ENCODE data around the gene DDHD1. TPM values are rescaled to one million over a fixed set of nuclear protein-coding genes. Genes with fewer than 3 reads are reported as not detected.

The DDHD1 gene
- total RNA-seq, 1 experiment from 2014 or later = 20.0 TPM

GRCh38 chr14:53023325-53023724, 129.8 kb downstream of the DDHD1 start:
- POLR2A ChIA-PET = no interaction called here
- Mint-ChIP-seq H3K27me3 (ENCODE audit: low read depth) (no peaks in the 10 kb centered on the region), H3K9me3 (peaks cover 6% of the 10 kb centered on the region), H3K4me1 (peaks cover 32% of the 10 kb centered on the region), H3K4me3 (no peak overlapping the region), H3K27ac (no peak overlapping the region), H3K36me3 (peaks cover 5% of the 10 kb centered on the region)
- CTCF ChIA-PET = no interaction called here
- ATAC-seq (no peak), DNase-seq (ENCODE audit: low spot score) (no peak)
- TF ChIP-seq SOX15 (CRISPR knock-in tag; IDR thresholded peaks at IDR 0.05) (no peak), SP1 (CRISPR knock-in tag; conservative IDR thresholded peaks at IDR 0.05) (no peak), IRF2 (CRISPR knock-in tag; IDR thresholded peaks at IDR 0.05; ENCODE audit: borderline replicate concordance, low read depth) (no peak), OVOL2 (CRISPR knock-in tag; IDR thresholded peaks at IDR 0.05; ENCODE audit: borderline replicate concordance) (no peak), ZNF232 (CRISPR knock-in tag; IDR thresholded peaks at IDR 0.05) (no peak), ZBTB43 (CRISPR knock-in tag; IDR thresholded peaks at IDR 0.05) (no peak), ZNF219 (CRISPR knock-in tag; IDR thresholded peaks at IDR 0.05; ENCODE audit: borderline replicate concordance) (no peak), GABPB1 (CRISPR knock-in tag; IDR thresholded peaks at IDR 0.05) (no peak), GTF2I (CRISPR knock-in tag; conservative IDR thresholded peaks at IDR 0.05) (no peak), ZNF396 (CRISPR knock-in tag; IDR thresholded peaks at IDR 0.05; ENCODE audit: borderline replicate concordance) (no peak), PREB (CRISPR knock-in tag; IDR thresholded peaks at IDR 0.05; ENCODE audit: borderline replicate concordance) (no peak), E2F4 (CRISPR knock-in tag; IDR thresholded peaks at IDR 0.05; ENCODE audit: borderline replicate concordance, low read depth) (no peak), ZNF423 (CRISPR knock-in tag; IDR thresholded peaks at IDR 0.05) (no peak), ZNF532 (CRISPR knock-in tag; IDR thresholded peaks at IDR 0.05; ENCODE audit: borderline replicate concordance) (no peak)
- TF ChIP-seq, protein P1, sequence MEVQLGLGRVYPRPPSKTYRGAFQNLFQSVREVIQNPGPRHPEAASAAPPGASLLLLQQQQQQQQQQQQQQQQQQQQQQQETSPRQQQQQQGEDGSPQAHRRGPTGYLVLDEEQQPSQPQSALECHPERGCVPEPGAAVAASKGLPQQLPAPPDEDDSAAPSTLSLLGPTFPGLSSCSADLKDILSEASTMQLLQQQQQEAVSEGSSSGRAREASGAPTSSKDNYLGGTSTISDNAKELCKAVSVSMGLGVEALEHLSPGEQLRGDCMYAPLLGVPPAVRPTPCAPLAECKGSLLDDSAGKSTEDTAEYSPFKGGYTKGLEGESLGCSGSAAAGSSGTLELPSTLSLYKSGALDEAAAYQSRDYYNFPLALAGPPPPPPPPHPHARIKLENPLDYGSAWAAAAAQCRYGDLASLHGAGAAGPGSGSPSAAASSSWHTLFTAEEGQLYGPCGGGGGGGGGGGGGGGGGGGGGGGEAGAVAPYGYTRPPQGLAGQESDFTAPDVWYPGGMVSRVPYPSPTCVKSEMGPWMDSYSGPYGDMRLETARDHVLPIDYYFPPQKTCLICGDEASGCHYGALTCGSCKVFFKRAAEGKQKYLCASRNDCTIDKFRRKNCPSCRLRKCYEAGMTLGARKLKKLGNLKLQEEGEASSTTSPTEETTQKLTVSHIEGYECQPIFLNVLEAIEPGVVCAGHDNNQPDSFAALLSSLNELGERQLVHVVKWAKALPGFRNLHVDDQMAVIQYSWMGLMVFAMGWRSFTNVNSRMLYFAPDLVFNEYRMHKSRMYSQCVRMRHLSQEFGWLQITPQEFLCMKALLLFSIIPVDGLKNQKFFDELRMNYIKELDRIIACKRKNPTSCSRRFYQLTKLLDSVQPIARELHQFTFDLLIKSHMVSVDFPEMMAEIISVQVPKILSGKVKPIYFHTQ (CRISPR knock-in tag; IDR thresholded peaks at IDR 0.05) = no peak
- TF ChIP-seq, protein P2, sequence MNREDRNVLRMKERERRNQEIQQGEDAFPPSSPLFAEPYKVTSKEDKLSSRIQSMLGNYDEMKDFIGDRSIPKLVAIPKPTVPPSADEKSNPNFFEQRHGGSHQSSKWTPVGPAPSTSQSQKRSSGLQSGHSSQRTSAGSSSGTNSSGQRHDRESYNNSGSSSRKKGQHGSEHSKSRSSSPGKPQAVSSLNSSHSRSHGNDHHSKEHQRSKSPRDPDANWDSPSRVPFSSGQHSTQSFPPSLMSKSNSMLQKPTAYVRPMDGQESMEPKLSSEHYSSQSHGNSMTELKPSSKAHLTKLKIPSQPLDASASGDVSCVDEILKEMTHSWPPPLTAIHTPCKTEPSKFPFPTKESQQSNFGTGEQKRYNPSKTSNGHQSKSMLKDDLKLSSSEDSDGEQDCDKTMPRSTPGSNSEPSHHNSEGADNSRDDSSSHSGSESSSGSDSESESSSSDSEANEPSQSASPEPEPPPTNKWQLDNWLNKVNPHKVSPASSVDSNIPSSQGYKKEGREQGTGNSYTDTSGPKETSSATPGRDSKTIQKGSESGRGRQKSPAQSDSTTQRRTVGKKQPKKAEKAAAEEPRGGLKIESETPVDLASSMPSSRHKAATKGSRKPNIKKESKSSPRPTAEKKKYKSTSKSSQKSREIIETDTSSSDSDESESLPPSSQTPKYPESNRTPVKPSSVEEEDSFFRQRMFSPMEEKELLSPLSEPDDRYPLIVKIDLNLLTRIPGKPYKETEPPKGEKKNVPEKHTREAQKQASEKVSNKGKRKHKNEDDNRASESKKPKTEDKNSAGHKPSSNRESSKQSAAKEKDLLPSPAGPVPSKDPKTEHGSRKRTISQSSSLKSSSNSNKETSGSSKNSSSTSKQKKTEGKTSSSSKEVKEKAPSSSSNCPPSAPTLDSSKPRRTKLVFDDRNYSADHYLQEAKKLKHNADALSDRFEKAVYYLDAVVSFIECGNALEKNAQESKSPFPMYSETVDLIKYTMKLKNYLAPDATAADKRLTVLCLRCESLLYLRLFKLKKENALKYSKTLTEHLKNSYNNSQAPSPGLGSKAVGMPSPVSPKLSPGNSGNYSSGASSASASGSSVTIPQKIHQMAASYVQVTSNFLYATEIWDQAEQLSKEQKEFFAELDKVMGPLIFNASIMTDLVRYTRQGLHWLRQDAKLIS (CRISPR knock-in tag; IDR thresholded peaks at IDR 0.05; ENCODE audit: borderline replicate concordance) = no peak
